NCI-H2029 (cell line): ENCODE results near the gene CORIN.

Experiments
- DNase-seq: peaks from one replicate; lab custom pipeline; 2025; lab: John Stamatoyannopoulos, UW

The CORIN gene

DNA sequence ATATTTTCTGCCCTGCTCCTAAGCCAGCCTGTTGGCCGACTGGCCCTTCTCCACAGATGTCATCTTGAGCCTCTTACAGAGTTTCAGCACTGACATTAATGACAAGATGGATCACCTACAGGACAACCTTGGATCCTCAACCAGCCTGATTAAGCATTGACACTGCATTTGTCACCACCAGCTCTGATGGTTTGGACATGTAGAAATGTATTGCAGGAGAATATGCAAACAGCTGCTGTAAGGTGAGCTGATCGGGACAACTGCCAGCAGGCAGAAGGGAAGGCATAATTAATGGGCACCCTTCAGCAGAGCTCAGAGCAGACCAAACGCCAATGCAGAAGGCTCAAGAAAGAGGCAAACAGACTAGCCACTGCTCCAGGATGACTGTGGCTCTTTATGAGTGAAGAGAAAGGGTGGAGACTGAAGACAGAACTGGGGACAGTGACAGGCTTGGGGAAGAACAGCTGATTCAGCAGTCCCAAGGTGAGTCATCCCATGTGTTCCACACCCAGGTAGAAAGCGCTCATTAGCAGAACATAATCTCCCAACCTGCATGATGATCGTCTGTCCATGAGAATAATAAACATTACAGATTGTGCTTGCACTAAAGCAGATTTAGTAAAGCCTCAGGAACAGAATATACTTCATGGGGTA, 6.7 kb downstream of the CORIN start:
- peak; percentile 80 for DNase-seq

DNA sequence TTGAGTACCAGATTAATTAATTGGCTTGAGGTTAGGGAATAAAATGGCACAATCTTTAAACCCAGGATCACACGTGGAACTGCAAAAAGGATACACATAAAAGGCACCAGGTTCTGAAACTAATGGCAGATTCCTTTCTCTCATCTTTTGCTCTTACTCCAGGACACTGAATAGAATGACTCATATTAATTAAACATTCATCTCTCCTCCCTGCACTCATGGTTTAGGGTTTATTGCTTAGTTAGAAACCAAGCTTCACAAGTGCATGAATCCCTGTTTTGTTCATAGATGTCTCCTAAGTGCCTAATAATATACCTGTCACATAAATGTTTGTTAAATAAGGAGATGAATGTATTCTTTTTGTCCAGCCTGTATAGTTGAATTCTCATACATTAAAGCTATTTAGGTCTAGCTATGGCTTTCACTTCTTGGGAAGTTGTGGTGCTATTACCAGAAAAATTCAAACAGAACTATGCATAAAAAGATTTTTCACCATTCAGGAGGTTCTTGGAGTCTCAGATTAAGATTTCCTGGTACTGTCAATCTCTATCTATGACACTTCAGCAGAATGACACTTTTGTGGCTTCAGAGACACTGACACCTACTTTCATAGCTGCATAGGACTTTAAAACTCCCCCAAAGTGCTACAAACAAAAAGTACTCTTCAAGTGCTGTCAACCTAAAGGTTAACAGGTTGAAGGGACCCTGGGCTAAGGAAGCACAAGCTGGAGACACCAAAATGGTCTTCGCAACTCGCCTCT, 7.4 kb downstream of the CORIN start:
- peak; percentile 2 for DNase-seq

DNA sequence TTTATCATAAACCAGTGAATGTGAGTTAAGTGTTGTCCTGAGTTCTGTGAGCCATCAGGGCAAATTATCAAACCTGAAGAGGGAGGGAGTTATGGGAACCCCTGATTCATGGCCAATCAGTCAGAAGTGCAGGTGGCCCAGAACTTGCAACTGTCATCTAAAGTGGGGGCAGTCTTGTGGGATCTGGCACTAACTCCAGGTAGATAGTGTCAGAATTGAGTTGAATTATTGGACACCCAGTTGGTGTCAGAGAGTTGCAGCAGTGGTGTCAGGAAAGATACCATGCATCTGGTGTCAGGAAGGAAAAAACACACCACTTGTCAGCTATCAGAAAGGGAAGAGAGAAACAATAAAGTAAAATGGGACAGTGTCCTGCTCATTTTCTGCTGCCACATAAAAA, 8.4 kb downstream of the CORIN start:
- DNase-seq, result no peak

- DNase-seq, result no peak
Measured at GRCh38 chr4:47827343-47828047, 10.4 kb downstream of the CORIN start.

DNA sequence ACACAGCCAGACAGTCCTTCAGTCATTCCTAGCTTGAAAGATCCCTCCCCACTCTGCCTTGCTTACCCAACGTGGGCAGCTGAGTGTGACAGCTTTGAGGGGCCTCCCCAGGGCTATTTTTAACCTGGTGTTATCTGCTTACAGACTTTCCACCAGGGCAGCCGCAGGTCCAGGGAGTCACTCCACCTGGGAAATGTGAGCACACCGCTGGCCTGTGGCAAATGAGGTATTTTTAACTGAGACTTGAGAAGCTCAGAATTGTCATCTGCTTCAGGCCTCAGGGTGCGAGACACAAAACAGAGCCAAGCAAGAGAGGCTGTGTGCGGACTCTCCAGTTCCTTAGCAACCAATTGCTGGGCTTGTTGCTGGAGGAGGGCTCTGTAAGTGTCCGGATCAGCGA, 13.0 kb downstream of the CORIN start:
- peak; percentile 26 for DNase-seq

DNA sequence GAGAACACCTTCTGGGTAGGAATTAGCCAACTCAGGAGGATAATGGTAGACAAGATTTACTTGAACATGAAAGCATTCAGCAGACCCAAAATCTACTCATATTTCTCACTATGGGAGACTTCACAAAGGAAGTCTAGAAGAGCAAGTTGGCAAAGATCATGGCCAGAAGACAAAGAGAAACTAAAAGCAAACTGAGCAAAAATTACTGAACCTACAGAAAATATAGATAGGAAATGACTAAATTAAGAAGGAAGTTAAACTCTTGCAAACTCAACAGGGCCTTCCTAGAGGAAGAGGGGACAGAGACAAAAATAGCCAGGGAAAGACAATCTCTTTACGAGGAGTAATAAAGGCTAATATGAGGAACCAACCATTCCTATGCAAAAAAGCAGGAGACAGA, 18.7 kb downstream of the CORIN start:
- no peak for DNase-seq

DNA sequence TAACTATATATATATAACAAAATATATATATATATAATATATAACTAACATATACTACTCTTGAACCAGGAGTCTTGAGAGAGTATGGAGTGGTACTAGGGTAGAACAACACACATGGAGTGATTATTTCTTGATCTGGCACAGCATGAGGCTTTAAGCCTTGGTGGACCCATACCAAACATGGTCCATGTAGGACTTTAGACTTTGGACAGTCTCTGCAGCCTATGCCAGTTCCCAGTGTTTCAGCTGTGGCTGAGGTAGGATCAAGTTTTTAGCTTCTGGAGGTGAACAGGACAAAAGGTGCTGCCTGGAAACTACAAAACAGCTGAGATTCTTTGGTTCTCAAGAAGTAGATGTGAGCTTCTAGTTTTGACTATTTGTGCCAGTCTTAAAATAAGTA, 20.6 kb downstream of the CORIN start:
- DNase-seq, result no peak

DNA sequence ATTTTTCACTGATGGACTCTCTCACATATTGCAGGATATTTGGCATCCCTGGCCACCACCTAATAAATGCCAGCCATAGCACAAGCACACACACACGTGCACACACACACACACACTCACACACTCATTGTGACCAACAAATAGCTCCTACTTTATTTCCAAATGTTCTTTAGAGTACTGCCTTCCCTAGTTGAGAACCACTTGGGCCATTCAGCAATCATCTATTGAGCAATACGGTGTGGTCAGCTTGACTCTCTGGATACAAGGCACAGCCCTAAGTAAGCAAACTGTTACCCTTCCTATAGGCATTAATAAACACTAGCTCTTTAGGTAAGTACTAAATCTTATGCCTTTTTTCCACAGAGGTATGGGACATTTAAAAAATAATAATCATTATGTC, 21.1 kb downstream of the CORIN start:
- DNase-seq, result no peak

- no peak for DNase-seq
Measured at GRCh38 chr4:47814618-47815295, 23.1 kb downstream of the CORIN start.

GRCh38 chr4:47809654-47810203, 28.1 kb downstream of the CORIN start:
- DNase-seq, result no peak

DNA sequence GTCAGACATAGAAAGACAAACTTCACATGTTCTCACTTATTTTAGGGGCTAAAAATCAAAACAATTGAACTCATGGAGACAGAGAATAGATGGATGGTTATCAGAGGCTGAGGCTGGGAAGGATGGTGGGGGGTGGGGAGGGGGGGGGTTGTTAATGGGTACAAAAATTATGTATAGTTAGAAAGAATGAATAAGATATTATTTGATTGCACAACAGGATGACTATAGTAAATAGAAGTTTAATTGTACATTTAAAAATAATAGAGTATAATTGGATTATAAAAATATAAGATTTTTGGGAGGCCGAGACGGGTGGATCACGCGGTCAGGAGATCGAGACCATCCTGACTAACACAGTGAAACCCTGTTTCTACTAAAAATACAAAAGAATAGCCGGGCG, 33.3 kb downstream of the CORIN start:
- DNase-seq, result no peak

GRCh38 chr4:47801481-47802002, 36.3 kb downstream of the CORIN start:
- no peak for DNase-seq

DNA sequence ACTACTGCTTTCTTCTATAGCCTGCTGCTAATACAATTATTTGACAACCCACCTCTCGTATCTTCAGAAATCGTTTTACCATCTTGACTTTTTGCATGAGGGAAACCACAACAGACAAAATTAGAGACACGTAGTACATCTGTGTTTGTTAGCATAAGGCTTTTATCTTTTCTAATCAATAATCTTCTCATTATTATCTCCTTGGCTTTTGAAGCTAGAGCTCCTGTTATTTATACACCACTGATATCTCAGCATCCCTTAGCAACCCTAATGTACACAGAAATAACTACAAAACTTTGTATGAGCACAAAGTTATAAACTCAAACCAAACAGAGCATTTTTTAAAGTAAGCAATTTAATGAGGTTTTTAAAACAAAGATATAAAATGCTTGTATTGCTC, 39.7 kb downstream of the CORIN start:
- DNase-seq, result no peak

DNA sequence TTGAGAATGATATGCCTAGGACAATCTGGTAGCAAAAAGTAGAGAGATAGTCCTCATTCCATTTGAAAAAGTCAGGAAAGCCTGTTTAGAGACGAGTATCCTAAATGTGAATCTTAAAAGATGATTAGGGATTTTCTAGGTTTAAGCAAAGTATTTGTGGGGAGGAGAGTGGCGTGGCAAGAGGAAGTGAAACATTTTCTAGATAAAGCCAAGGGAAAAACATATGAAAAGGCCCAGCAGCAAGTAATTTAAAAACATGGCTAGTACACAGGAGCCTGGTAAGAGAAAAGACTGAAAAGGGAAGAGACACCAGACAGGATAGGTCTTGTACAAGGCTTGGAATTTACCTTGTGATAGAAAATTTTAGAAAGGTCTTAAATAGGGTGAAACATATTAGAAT, 45.9 kb downstream of the CORIN start:
- DNase-seq, result no peak

DNA sequence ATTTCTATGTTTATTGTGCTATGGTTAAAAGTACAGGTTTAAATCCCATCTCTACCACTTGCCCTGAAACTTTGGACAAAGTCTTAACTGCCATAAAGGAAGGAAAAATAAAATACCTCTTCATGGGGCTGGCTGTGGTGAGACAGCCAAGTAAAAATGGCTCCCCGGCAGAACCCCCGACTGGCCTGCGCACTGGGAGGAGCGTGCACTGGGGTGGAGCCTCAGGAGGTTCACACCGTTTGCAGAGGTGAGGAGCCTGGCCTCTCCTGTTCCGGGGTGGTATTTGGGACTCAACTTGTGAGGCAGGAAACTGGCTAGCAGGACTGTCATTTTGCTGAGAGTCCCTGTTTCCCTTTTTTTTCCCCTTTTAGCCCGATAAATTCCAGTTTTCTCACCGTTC, 47.8 kb downstream of the CORIN start:
- no peak for DNase-seq

GRCh38 chr4:47788126-47788525, 49.7 kb downstream of the CORIN start:
- no peak for DNase-seq

DNA sequence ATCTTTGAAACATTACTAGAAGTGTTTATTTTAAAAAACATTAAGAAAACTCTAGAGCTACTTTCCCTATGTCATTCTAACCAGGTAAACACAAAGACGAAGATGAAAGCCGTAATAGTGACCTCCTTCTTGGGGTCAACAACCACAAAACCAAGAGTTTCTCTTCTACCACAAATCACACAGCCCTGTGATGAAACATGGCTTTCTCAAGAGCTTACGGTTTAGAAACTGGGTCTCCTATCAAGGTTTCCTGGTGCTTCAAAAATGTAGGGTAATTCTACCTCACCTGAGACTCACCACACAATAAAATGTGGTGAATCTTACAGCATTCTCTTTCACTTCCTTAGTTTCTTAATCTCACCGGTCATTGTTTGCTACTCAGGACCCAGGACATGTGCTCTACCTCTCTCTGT, 50.9 kb downstream of the CORIN start:
- DNase-seq, result no peak

- DNase-seq, result no peak
Measured at GRCh38 chr4:47785153-47785552, 52.7 kb downstream of the CORIN start.

DNA sequence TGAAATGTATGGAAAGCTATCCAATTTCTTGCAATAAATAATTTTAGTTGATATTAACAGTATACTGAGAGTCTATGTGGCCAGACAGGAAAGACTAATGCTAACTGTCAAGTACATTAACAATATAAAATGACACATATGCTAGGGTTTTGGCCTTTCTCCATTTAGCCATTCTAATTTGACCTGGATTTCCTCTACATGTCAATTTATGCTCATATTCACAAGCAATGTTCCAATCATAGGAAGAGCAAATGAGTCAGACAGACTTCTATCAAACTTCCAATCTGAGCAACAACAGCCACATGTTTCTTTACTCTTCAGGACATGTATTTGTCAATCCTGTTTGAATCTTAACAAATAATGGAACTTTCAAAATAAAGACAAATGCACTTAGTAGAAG, 53.6 kb downstream of the CORIN start:
- no peak for DNase-seq

- DNase-seq, result no peak
Measured at GRCh38 chr4:47776353-47776752, 61.5 kb downstream of the CORIN start.

DNA sequence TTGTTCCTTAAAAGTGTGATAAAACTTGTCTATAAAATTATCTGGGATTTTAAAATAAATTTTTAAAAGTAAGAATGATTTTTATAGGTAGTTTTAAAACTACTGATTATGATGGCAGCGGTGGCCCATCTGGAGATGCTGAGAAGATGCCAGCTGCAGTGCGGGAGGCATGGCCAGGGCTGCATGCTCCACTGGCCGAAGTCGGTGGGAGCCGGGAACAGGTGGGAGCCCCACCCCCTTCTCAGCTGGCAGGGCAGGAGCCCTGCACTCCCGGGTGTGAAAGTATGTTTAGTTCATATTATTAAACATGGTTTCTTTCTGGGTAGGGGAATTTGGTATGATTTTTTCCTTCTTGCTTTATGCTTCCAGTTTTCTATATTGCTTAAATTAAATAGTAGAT, 63.8 kb downstream of the CORIN start:
- DNase-seq, result no peak

GRCh38 chr4:47771020-47771419, 66.8 kb downstream of the CORIN start:
- no peak for DNase-seq
